HG03457 (cell line): ENCODE measurements around the gene ASXL3.

ENCODE experiments used
- ATAC-seq: cut with Tn5 transposase; IDR thresholded peaks from one replicate; pipeline ENCODE4 v1.9.1; 2021; ENCODE audit warnings: moderate number of reproducible peaks; ENCODE audit not compliant: unreplicated experiment

Gene ASXL3

DNA sequence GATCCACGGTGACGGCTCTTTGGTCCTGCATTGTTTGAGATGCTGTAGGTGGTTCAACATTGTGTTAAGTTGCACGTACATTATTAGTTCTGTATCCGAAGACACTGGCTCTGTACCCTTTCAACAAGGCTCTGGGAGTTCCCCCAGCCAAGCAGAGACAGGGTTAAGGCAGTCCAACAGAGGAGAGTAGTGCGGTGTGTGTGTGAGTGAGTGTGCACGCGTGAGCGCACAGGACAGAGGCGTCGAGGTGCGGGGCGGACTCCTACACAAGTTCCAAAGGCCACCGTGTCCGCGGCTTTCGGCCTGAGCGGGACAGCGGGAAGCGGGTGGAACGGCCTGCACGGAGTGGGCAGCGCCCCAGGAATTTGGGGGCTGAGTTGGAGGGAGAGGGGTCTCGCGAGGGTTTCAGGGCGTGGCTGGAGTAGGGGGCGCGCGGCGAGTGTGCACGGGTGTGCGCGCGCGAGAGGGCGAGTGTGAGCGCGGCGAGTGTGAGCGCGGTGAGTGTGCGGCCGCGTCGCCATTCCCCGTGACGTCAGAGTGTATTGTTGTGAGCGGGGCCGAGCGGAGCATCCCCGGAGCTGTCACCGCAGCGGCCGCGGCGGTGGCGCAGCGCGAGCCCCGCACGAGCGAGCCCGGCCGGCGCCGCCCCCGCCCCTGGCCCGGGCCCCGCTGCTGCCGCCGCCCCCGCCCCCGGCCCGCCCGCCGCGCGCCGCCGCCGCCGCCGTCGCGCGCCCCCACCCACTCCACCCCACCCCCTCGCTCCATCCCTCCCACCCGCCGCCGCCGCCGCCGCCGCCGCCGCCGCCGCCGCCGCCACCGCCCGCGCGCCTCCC is at the start of gene ASXL3:
ASXL3 (plus strand) TSS at position 535 of the 833 bp plus-strand sequence. CDS start 413 bp downstream, outside the sequence.
- no peak for ATAC-seq

DNA sequence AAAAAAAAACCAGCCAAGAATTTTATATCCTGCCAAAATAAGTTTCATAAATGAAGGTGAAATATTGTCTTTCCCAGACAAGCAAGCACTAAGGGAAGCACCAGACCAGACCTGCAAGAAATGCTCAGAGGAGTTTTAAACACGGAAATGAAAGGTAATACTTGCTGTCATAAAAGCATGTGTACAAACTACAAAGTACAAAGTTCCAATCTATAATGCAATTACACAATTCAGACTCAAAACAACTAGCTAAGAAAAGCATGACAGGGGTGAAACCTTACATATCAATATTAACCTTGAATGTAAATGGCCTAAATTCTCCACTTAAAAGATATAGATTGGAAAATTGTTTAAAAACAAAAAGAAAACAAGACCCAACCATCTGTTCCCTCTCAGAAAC is 45.0 kb upstream of the ASXL3 start:
- no peak for ATAC-seq

GRCh38 chr18:33536904-33537303 is 41.1 kb upstream of the ASXL3 start:
- ATAC-seq: no peak

DNA sequence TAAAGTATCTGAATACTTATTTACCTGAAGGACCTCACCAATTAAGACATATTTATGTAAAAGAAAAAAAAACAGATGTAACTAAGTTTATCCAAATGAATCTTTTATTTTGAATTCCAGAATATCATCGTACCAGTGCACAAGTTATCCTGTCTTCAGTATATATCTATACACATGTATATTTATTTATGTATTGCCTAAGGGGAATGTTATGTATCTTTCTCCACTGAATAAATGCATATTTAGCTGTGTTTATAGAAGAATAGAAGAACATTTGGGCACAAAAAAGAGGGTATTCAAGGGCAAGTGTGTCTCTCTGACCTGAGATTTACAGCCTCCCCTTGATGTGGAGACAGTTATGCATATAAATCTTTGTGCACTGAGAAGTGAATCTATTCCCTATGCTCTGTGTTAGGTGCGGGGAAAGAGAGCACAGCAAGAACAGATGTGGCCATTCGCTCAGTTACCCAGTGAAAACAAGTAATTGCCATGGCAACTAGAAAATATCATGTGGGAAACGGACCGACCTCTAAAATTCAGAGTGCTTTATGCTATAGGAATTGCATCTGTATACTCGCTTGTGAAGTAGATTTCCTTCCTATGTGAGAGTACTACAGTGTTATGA is 39.5 kb upstream of the ASXL3 start:
- no peak for ATAC-seq

- no peak for ATAC-seq
These were observed 37.6 kb upstream of the ASXL3 start for GRCh38 chr18:33540392-33540791.

DNA sequence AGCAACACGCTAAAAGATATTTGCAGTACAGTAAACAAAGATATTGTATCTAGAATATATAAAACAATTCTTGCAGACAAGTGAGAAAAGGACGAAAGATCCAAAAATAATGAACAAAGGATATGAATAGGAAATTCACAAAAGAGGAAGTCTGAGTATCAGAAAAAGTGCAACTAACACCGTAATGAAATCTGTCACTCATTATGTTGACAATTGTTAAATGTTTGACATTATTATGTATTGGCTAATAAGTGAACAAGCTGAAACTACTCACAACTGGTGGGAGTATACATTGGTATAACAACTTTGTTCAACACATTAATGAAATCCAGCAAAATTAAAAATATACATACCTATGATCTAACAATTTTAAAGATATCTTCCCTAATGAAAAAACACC is 36.7 kb upstream of the ASXL3 start:
- ATAC-seq: no peak

- ATAC-seq: no peak
These were observed 21.2 kb upstream of the ASXL3 start for GRCh38 chr18:33556846-33557245.

DNA sequence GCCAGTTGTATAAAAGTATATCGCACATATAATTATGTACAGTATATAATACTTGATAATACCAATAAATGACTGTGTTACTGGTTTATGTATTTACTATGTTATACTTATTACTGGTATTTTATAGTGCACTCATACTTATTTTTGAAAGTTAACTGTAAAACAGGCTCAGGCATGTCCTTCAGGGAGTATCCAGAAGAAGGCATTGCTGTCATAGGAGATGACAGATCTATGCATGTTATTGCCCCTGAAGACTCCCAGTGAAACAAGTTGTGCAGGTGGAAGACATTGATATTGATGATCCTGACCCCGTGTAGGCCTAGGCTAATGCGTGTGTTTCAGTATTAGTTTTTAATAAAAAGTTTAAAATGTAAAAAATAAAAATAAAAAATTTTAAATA is 20.3 kb upstream of the ASXL3 start:
- no peak for ATAC-seq

- no peak for ATAC-seq
These were observed 19.5 kb upstream of the ASXL3 start for GRCh38 chr18:33558529-33558928.

GRCh38 chr18:33560686-33561370 is 17.2 kb upstream of the ASXL3 start:
- peak; percentile 63 for ATAC-seq

- no peak for ATAC-seq
These were observed 15.3 kb upstream of the ASXL3 start for GRCh38 chr18:33562741-33563140.

DNA sequence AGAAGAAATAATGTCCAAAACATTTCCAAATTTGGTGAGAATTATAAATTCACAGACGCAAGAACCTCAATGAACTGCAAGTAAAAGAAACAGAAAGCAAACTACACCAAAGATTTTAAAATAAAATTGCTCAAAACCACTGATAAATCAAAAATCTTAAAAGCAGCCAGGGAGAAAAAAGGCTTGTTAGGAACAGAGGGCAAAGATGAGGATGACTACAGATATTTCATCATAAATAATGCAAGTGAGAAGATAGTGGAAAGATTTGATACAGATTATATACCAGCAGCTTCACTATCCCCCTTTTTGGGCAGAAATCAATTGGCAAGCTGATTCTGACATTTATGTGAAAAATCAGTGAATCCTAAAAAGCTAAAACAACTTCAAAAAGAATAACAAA is 10.3 kb upstream of the ASXL3 start:
- ATAC-seq: no peak

DNA sequence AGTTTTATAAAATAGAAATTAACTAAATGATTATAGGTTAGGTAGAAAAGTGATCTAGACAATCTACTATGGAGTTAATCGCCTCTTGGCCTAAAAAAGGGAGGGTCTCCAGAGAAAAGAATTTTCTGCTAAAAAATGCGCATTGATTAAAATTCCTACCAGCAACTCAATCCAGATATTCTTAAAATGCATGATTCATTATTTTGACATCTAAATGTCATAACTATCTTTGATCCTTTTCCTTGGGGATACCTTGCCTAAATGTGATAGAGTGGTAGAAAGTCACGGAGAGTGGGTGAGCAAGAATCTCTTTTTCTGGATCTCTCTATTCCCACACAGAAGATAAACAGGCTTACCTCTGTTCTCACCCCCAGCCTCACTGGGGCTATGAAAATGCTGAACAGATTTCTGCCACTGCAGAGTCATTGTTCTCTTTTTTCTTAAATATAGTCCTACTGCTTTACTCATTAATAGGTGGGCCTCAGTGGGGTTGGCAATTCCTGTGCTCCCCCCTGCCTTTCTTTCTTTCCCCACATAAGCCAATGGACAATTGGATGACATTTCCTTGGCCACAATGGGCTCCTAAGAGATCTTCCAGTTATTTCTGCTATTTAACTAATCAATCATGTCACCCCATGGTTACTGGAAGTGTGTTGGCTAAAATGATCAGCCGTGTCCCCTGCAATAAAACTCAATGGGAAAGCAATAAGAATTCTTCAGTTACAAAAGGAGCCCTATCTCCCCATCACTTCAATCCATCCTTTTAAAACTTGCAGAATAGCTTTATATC is 5.8 kb upstream of the ASXL3 start:
- ATAC-seq: no peak

DNA sequence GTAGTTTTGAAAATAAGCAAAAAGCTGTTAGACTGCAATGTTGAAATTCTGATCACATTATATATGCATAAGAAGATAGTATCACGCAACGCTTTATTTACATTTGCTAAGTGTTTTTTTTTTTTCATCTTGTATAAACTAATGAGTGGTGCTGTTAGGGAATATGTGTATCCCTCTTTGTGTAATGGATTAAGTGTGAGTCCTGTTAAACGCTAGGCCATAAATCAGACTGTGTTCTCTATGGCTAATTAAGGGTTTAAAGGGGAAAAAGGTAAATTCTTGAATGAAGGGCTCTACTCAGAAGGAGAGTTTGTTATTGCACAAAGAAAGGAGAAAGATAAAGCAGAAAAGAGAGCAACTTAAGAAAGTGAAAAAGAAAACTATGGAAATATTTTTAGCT is 4.8 kb upstream of the ASXL3 start:
- ATAC-seq: no peak

GRCh38 chr18:33575451-33575850 is 2.6 kb upstream of the ASXL3 start:
- ATAC-seq: no peak

GRCh38 chr18:33576999-33577646 is 896 bp upstream of the ASXL3 start:
- ATAC-seq: no peak

GRCh38 chr18:33578518-33579348 is 714 bp downstream of the ASXL3 start:
- no peak for ATAC-seq

DNA sequence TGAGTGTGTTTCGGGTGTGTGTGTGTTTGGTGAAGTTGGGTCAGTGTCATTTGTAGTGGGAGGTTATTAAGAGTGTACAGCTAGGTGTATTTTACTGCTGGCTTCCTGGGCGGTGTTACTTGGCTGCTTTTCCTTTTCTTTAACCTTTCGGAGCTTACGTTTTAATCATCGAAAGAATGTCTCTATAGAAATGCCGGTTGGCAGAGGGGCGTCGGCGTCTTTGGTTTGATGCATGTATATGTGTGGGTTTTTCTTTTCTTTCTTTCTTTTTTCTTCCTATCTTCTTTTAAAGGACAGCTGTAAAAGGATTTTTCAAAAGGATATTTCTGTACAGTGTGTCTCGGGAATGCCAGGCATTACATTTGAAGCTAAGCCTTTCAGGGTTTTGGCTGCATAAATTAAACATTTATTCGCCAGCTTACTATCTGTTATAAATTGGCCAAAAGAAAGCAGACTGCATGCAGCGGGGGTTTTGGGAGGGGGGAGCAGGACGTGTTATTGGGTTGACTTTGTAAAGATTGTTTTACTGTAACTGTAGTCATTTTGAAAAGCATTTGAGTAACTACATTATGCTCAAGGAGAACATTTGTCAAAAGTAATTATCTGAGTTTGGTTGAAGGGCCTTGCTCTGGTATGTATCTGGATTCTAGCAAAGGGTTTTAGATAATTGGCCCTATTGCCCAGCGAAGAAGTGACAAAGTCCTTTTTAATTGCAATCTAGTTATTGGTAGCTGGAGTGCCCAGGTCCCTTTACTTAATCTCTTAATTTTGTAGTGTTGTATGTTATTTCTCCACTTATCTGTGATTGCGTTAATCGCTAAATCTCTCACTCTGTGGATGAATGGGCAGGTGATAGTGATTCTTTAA is 1.6 kb downstream of the ASXL3 start:
- no peak for ATAC-seq

- no peak for ATAC-seq
These were observed 2.5 kb downstream of the ASXL3 start for GRCh38 chr18:33580546-33580945.
